ENCODE data around the gene RAPGEF5.

Gene RAPGEF5

GRCh38 chr7:22317632-22318031 lies 39.3 kb downstream of the RAPGEF5 start:
- no peak for DNase-seq (ENCODE audit: low read depth in 1 of 2, low spot score in 1 of 2)

GRCh38 chr7:22316914-22317313 lies 40.0 kb downstream of the RAPGEF5 start:
- DNase-seq (ENCODE audit: low read depth in 1 of 2, low spot score in 1 of 2): no peak

- no peak for DNase-seq (ENCODE audit: low read depth in 1 of 2, low spot score in 1 of 2)
Observed at GRCh38 chr7:22307816-22308215, 49.1 kb downstream of the RAPGEF5 start.

- DNase-seq (ENCODE audit: low read depth in 1 of 2, low spot score in 1 of 2): no peak
Observed at GRCh38 chr7:22305706-22306105, 51.2 kb downstream of the RAPGEF5 start.

GRCh38 chr7:22302951-22303423 lies 54.0 kb downstream of the RAPGEF5 start:
- DNase-seq (ENCODE audit: low read depth in 1 of 2, low spot score in 1 of 2): no peak

- no peak for DNase-seq (ENCODE audit: low read depth in 1 of 2, low spot score in 1 of 2)
Observed at GRCh38 chr7:22302193-22302592, 54.8 kb downstream of the RAPGEF5 start.

GRCh38 chr7:22301790-22302189 lies 55.2 kb downstream of the RAPGEF5 start:
- DNase-seq (ENCODE audit: low read depth in 1 of 2, low spot score in 1 of 2): no peak

GRCh38 chr7:22300839-22301238 lies 56.1 kb downstream of the RAPGEF5 start:
- no peak for DNase-seq (ENCODE audit: low read depth in 1 of 2, low spot score in 1 of 2)

GRCh38 chr7:22296916-22297315 lies 60.0 kb downstream of the RAPGEF5 start:
- DNase-seq (ENCODE audit: low read depth in 1 of 2, low spot score in 1 of 2): no peak

- DNase-seq (ENCODE audit: low read depth in 1 of 2, low spot score in 1 of 2): no peak
Observed at GRCh38 chr7:22296265-22296566, 60.7 kb downstream of the RAPGEF5 start.

GRCh38 chr7:22295402-22296264 lies 61.3 kb downstream of the RAPGEF5 start:
- no peak for DNase-seq (ENCODE audit: low read depth in 1 of 2, low spot score in 1 of 2)

- DNase-seq (ENCODE audit: low read depth in 1 of 2, low spot score in 1 of 2): no peak
Observed at GRCh38 chr7:22292531-22292930, 64.4 kb downstream of the RAPGEF5 start.

GRCh38 chr7:22291977-22292376 lies 65.0 kb downstream of the RAPGEF5 start:
- DNase-seq (ENCODE audit: low read depth in 1 of 2, low spot score in 1 of 2): no peak

- DNase-seq (ENCODE audit: low read depth in 1 of 2, low spot score in 1 of 2): no peak
Observed at GRCh38 chr7:22288202-22288601, 68.8 kb downstream of the RAPGEF5 start.

GRCh38 chr7:22287412-22287811 lies 69.5 kb downstream of the RAPGEF5 start:
- DNase-seq (ENCODE audit: low read depth in 1 of 2, low spot score in 1 of 2): no peak

- DNase-seq (ENCODE audit: low read depth in 1 of 2, low spot score in 1 of 2): no peak
Observed at GRCh38 chr7:22286436-22286835, 70.5 kb downstream of the RAPGEF5 start.

- DNase-seq (ENCODE audit: low read depth in 1 of 2, low spot score in 1 of 2): no peak
Observed at GRCh38 chr7:22281481-22281880, 75.5 kb downstream of the RAPGEF5 start.

GRCh38 chr7:22280031-22280430 lies 76.9 kb downstream of the RAPGEF5 start:
- DNase-seq (ENCODE audit: low read depth in 1 of 2, low spot score in 1 of 2): no peak

- DNase-seq (ENCODE audit: low read depth in 1 of 2, low spot score in 1 of 2): no peak
Observed at GRCh38 chr7:22278660-22279059, 78.3 kb downstream of the RAPGEF5 start.

GRCh38 chr7:22277375-22277774 lies 79.6 kb downstream of the RAPGEF5 start:
- no peak for DNase-seq (ENCODE audit: low read depth in 1 of 2, low spot score in 1 of 2)

GRCh38 chr7:22275661-22276060 lies 81.3 kb downstream of the RAPGEF5 start:
- DNase-seq (ENCODE audit: low read depth in 1 of 2, low spot score in 1 of 2): no peak

- no peak for DNase-seq (ENCODE audit: low read depth in 1 of 2, low spot score in 1 of 2)
Observed at GRCh38 chr7:22271311-22271710, 85.6 kb downstream of the RAPGEF5 start.

- DNase-seq (ENCODE audit: low read depth in 1 of 2, low spot score in 1 of 2): no peak
Observed at GRCh38 chr7:22270371-22270770, 86.6 kb downstream of the RAPGEF5 start.
